HG02588 (cell line): Measurements from ENCODE around the gene WDR48.

Experiments
- ATAC-seq: cut with Tn5 transposase; IDR thresholded peaks from one replicate; pipeline ENCODE4 v1.9.1; 2021; ENCODE audit warnings: mild to moderate bottlenecking, moderate library complexity; ENCODE audit not compliant: unreplicated experiment

WDR48 gene

DNA sequence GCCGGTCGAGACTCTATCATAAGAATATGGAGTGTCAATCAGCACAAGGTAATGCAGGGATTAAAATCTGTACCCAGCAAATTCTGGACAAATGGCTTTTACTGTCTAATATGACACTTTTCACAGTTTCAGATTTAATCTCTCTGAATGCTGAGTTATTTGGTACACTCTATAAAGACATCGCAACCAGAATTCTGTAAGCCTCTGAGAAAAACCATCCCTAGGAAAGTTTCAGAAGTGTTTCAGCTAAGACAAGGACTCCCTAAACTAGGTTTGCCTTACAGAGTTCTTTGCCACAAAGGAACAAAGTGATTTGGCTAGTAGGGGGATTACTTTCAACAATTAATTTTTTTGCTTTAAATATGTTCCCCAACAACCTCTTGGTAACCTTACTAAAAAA is 11.3 kb downstream of the WDR48 start:
- ATAC-seq = no peak

DNA sequence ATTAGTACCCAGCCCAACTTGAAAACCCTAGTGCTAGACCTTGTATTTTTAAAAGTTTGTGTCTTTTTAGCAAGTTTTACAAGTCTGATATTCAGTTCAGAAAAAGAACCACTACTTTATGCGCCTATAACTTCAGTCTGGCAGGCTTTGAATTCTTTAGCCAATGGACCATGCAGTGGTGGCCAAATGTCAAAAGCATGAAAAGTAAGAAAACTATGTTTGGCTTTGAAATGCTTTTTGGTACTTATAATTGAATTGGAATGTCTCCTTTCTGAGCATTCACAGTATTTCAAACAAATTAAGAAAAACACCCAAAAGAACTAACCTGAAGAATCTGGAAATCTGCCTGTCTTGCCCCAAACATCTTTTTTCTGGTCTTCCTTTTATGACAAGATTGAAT is 12.8 kb downstream of the WDR48 start:
- ATAC-seq = no peak

DNA sequence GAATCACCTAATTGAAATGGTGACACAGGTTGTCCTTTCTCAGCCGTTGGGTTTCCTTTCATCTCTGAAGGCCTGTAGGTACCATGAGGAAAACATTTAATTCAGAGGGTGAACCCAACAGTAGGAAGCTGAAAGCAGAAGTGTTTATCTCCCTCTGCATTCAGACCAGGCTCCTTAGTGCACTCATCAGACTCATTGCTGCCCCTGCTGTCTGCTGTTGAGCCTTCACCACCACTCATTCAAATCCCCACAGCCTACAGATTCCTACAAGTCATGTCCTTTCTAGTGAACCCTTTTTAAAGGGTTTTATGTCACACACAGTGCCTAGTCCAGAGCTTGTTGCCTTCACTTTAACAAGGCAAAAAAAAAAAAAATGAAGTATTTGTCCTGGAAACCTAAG is 13.4 kb downstream of the WDR48 start:
- ATAC-seq = peak; percentile 97

DNA sequence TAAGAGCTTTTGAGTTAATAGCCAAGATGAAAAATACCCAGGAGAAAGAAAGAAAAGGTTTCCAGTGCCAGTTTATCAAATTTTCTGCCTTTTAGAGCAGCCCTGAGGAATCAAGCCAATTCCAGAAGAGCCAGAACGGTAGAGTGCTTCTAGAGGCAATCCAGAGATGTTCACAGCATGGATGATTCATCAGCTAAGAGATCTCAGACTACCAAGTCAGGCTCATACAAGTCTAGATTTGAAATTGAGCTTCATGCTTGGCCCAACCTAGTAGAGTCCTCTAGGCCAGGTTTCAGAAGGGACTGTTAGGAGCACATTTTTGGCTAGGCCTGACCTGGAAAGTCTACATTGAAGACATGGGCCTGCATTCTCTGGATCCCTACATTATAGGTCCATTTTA is 15.5 kb downstream of the WDR48 start:
- ATAC-seq = no peak

- no peak for ATAC-seq
These were observed 16.7 kb downstream of the WDR48 start for GRCh38 chr3:39068556-39068955.

DNA sequence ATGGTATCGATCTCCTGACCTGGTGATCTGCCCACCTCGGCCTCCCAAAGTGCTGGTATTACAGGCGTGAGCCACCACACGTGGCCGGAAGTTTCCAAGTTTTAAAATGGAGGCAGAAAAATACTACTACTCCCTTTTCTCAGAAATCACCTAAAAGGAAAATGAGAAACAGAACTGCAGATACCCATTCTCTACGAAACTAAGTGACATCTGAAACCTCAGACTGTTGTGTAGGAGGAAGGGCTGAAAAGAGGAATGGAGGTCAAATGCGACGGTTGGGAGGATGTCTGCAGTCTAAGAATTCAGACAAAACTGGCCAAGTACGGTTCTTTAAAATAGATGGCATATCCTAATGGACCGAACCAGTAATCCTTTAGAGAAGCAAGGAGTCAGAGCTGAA is 24.1 kb downstream of the WDR48 start:
- ATAC-seq = no peak

DNA sequence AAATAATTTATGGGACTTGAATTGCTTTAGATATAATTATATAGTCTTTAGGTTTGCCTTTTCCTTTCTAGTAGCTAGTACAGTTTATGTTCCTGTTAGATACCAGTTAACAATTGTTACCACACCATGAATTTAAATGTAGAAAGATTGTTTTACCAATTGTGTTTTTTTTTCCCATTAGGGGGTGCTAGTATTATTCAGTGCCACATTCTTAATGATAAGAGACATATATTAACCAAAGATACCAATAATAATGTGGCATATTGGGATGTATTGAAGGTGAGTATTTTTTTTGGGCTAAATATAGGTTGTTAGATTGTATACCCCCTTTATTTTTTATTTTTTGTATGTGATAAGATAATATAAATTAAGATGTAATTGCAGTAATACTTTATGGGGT is 27.7 kb downstream of the WDR48 start:
- no peak for ATAC-seq

- ATAC-seq = no peak
These were observed 28.2 kb downstream of the WDR48 start for GRCh38 chr3:39080026-39080425.

DNA sequence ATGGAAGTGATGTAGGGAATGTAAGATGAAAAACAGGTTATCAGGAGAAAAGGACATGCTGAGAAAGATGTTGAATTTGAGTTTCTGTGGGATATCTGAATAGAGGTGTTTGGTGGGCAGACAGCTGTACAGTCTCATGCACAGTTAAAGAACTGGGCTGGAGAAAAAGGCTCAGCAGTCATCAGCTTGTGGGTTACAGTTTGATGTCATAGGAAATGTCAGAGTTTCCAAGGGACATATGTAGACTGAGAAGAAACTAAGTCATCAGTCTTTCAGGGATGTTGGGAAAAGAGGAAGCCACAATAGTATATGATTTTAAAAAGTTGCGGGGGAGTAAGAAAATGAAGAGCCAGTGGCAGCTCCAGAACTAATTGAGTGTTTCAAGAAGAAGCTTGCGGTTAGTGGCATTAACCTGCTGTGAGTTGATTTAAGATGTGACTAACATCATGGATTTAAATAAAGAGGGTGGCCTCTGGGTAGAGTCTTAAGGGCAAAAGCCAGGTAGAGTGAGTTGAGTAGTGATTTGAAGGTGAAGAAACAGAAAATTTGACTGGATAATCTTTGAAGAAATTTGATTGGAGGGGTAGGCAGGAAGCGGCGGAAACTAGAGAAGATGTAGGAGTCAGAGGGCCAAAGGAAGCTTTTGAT is 31.0 kb downstream of the WDR48 start:
- no peak for ATAC-seq

- ATAC-seq = no peak
These were observed 34.3 kb downstream of the WDR48 start for GRCh38 chr3:39086144-39086543.

DNA sequence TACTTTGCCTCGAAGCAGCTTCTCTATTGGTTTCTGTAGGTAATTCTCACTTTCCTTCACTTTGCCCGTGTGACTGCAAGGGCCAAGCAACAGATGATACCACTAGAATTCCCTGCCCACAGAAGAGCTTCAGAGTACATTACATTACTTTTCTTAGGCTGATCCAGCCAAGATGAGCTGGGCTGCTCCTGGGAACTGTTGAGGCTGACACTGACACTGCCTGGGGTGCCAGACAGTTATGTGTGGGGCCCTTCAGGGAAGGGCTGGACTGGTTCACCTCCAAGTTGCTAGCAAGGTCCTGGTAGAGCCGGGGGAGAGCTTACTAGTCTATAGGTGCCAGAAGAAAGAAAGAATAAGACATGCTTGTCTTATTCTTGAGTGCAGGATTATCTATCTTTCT is 36.6 kb downstream of the WDR48 start:
- no peak for ATAC-seq

- ATAC-seq = no peak
These were observed 37.1 kb downstream of the WDR48 start for GRCh38 chr3:39088889-39089288.

DNA sequence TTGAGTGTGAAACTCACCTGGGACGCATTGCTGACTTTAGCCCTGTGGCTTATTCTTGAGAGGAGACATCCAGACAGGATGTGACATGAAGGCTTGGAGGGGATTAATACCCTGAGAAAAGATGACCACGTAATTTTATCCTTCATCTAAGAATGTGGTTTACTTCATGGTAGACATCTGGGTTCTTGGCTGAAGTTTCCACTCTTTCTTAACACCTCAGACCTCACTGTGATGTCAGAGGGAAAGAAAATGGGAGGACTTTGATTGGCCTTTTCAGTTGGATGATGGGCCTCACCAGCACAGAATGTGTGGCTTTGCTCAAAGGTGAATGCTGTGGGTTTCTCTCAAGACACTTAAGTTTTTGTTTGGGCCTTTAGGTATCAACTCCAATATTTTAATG is 39.1 kb downstream of the WDR48 start:
- no peak for ATAC-seq

DNA sequence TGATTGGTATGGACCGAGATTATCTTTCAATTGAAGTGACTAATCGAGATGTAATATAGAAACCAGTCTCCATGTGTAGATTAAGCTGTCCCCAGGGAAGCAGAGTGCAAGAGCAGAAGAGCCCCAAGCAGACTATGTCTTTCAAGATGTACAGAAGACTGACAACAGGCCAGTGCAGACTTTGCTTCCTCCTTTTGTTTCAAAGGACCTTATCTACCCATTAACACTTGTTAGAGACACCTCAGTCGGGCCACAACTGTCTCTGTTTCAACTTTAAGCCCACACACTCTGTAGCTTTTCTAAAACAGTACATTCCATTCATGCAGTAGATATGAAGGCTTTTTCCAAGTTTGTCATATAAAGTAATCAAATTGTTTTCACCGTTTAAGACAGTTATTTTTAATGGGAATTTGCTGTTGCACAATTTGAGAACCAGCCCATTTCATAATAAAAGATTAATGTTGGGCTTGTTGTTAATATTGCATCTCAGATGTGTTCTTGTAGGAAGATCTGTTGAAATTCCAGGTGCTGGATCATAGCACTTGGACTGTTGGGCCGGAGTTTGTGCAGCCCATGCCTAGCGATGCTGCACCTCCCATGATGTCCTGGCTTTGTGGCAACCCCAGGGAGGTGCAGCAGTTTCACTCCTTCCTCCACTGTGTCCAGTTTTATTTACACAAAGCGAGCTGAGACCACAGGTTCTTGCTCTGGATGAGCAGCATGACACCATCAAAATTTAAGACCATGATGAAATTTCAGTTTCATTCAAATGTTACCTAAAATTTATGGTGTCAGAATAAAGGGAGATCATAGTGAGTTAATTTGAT is 43.2 kb downstream of the WDR48 start:
- ATAC-seq = no peak

- no peak for ATAC-seq
These were observed 44.0 kb downstream of the WDR48 start for GRCh38 chr3:39095778-39096177.

DNA sequence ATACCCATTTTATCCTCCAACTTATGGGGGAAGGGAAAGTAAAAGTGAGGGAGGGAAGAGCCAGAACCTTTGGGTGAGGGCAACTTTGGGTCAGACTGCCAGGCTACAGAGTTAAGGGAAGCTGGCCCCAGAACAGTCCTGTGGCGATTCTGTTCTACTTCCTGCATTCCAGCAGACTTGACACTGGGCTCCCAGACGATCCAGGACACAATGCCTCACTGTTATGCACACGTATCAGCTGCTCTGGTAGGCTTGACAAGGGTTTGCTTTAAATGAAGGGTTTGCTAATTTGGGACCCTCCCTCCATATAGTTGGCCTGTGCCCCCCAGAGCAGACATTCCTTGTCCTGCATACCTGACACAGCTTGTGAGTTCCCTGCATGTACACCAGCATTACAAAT is 45.0 kb downstream of the WDR48 start:
- ATAC-seq = no peak

- no peak for ATAC-seq
These were observed 46.1 kb downstream of the WDR48 start for GRCh38 chr3:39097716-39098472.

DNA sequence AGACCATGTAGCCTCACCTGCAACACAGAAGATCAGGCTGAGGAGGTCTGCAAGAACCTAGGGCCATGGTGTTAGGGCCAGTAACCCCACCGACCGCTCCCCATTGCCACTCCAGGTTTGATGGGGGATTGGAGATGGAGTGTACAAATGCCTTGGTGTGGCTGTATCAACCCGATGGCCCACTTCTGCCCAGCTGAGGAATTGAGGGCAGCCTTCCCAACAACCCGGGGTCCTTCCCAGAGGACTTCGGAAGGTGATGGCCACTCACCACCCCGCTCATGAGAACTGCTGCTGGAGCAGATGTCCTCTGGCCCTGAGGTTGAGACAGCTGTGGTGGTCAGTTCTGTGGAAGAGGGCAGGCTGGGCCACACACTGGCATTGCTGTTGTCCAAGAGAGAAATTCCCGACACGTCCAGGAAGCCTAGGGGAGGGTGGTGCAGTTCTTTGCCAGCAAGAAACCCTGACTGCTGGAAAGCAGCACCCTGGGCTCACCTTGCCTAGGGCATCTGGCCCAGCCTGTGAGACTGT is 46.7 kb downstream of the WDR48 start:
- no peak for ATAC-seq

DNA sequence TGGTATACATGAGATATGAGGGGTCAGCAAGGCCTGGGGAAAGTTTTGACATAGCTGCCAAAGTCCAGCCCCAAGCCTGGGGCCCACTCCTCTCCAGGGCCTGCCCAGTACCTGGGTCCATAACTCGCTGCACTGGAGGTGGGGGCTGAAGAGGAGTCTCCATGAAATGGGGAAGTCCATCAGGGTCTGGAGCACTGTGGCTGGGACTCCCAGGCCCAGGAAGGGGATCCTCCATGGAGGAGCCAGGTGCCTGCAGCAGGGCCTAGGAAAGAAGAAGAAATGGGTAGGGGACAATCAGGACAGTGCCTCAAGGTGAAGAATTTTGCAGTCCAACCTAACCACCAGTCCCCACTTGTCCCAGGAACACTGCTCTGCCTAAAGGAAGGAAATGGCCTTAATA is 47.4 kb downstream of the WDR48 start:
- ATAC-seq = no peak

GRCh38 chr3:39099738-39100499 is 48.1 kb downstream of the WDR48 start:
- no peak for ATAC-seq

GRCh38 chr3:39100500-39100886 is 48.7 kb downstream of the WDR48 start:
- ATAC-seq = no peak
